Body of pancreas (tissue), 4 donors: ENCODE data around the gene LRIG2. TPM values are rescaled to one million over a fixed set of nuclear protein-coding genes. Genes with fewer than 3 reads are reported as not detected.

Experiments used
- ATAC-seq: fragments of 150-250 bp; one replicate; pipeline ENCODE4 v1.9.1; 2016
- DNase-seq, 4 donors: peaks; one replicate each; pipeline ENCODE4 v3.0.0-alpha.2; 2019
- H3K27ac ChIP-seq, 4 donors: fragments of 200-600 bp; sonication (generic); 1 replicate in 3 of 4; 2 replicates in 1 of 4; pipeline versions ENCODE4 v1.5.1 to v1.6.1; 2016 to 2019; ENCODE audit warnings: mild to moderate bottlenecking in 1 of 4, mixed read lengths in 1 of 4, moderate library complexity in 1 of 4
- H3K27me3 ChIP-seq, 2 donors: fragments of 200-600 bp; sonication (generic); one replicate each; pipeline ENCODE4 v1.6.0; 2016; ENCODE audit warnings: mild to moderate bottlenecking in 1 of 2
- H3K36me3 ChIP-seq, 2 donors: fragments of 200-600 bp; sonication (generic); replicated peaks in 1 of 2; 2 replicates each; pipeline ENCODE4 v1.5.1; 2016; ENCODE audit warnings: low read depth in 2 of 2; ENCODE audit not compliant: insufficient read depth in 1 of 2
- H3K4me1 ChIP-seq: fragments of 200-600 bp; sonication (generic); one replicate; pipeline ENCODE4 v1.6.0; 2016
- H3K4me3 ChIP-seq, 2 donors: fragments of 200-600 bp; sonication (generic); 1 replicate in 1 of 2; 2 replicates in 1 of 2; pipeline ENCODE4 v1.5.1; 2016 to 2019
- H3K9me3 ChIP-seq, 3 donors: fragments of 200-600 bp; sonication (generic); 1 replicate in 2 of 3; 2 replicates in 1 of 3; pipeline ENCODE4 v1.5.1; 2016
- POLR2A ChIP-seq, 3 donors: fragments of 450-650 bp; IDR thresholded peaks; one replicate each; pipeline ENCODE4 v1.6.1; 2016; ENCODE audit warnings: antibody characterized with exemption in 3 of 3, mild to moderate bottlenecking in 2 of 3
- WGBS, 2 donors: methylation state at CpG; one replicate each; pipeline ENCODE4 v1.1.5; 2017; 5-methylcytosine and 5-hydroxymethylcytosine counted together
- intact Hi-C: fragments of 100-400 bp; cut with DNase I; formaldehyde crosslinking; loops from one replicate; pipeline ENCODE4 v1.15.1; 2023
- total RNA-seq, 2 donors: library from RNA; depleted of rRNA; stranded (reverse); fragments of >200 nt; gene quantifications; one replicate each; pipeline ENCODE4 v1.1.0, GENCODE V29; 2016
- TF ChIP-seq, protein P1 (sequence below), 7 experiments: fragments of 450-650 bp in 4 of 7; fragments of 200-600 bp in 3 of 7; sonication (generic) in 3 of 7; IDR thresholded peaks; one replicate each; pipeline ENCODE4 v1.5.1; 2016 to 2019; ENCODE audit warnings: antibody characterized with exemption in 7 of 7

The LRIG2 gene
- total RNA-seq, 2 donors from 2014 or later = 8.6 to 9.9 TPM

DNA sequence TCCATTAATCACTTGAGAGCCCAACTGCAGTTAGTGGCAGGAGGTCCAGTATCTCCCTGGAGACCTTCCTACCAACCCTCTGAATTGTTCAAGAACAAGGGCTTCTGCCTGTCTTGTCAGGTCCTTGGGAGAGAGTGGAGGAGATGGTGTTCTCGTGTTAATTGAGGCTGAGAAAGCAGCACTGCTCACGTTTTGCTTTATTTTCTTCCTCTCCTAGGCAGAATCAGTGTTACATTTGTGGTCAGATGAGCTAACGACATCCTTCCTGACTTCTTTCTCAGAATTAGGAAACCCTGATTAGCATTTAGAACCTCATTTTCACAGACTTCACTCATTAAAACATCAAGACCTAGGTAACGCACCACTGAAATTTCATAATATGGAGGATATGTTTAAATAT, 26.4 kb upstream of the LRIG2 start:
- Histone ChIP-seq H3K36me3 (no peaks in the 10 kb centered on the region), H3K4me3 (no peak overlapping the region), H3K27ac (no peak overlapping the region), H3K4me1 (no peaks in the 10 kb centered on the region), H3K27me3 (no peaks in the 10 kb centered on the region), H3K9me3 (no peaks in the 10 kb centered on the region)
- intact Hi-C loops = loop anchor here (10.0 kb wide), 1 partner anchor 332 kb away; the partner anchor contains the start of gene PPM1J
- TF ChIP-seq, protein P1, sequence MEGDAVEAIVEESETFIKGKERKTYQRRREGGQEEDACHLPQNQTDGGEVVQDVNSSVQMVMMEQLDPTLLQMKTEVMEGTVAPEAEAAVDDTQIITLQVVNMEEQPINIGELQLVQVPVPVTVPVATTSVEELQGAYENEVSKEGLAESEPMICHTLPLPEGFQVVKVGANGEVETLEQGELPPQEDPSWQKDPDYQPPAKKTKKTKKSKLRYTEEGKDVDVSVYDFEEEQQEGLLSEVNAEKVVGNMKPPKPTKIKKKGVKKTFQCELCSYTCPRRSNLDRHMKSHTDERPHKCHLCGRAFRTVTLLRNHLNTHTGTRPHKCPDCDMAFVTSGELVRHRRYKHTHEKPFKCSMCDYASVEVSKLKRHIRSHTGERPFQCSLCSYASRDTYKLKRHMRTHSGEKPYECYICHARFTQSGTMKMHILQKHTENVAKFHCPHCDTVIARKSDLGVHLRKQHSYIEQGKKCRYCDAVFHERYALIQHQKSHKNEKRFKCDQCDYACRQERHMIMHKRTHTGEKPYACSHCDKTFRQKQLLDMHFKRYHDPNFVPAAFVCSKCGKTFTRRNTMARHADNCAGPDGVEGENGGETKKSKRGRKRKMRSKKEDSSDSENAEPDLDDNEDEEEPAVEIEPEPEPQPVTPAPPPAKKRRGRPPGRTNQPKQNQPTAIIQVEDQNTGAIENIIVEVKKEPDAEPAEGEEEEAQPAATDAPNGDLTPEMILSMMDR (IDR thresholded peaks at IDR 0.05) = no peak
- TF ChIP-seq POLR2A (IDR thresholded peaks at IDR 0.05) = no peak
- WGBS, 2 donors = 66 to 83% methylated on average over 4 of the region's 4 CpGs
- ATAC-seq = no peak
- no peak for DNase-seq

GRCh38 chr1:113048064-113048463, 24.9 kb upstream of the LRIG2 start:
- no peaks in the 10 kb centered on the region for H3K27me3 ChIP-seq
- intact Hi-C loops = loop anchor here (10.0 kb wide), 1 partner anchor 333 kb away; the partner anchor contains the start of gene PPM1J
- H3K4me1 ChIP-seq = no peaks in the 10 kb centered on the region
- H3K36me3 ChIP-seq = no peaks in the 10 kb centered on the region
- DNase-seq (no peak), ATAC-seq (no peak)
- no peak for TF ChIP-seq POLR2A (IDR thresholded peaks at IDR 0.05)
- TF ChIP-seq, protein P1 (IDR thresholded peaks at IDR 0.05) = no peak
- no peak overlapping the region for H3K27ac ChIP-seq
- 83 to 95% methylated on average over 3 of the region's 3 CpGs for WGBS, 2 donors
- H3K4me3 ChIP-seq = no peak overlapping the region
- H3K9me3 ChIP-seq = no peaks in the 10 kb centered on the region

DNA sequence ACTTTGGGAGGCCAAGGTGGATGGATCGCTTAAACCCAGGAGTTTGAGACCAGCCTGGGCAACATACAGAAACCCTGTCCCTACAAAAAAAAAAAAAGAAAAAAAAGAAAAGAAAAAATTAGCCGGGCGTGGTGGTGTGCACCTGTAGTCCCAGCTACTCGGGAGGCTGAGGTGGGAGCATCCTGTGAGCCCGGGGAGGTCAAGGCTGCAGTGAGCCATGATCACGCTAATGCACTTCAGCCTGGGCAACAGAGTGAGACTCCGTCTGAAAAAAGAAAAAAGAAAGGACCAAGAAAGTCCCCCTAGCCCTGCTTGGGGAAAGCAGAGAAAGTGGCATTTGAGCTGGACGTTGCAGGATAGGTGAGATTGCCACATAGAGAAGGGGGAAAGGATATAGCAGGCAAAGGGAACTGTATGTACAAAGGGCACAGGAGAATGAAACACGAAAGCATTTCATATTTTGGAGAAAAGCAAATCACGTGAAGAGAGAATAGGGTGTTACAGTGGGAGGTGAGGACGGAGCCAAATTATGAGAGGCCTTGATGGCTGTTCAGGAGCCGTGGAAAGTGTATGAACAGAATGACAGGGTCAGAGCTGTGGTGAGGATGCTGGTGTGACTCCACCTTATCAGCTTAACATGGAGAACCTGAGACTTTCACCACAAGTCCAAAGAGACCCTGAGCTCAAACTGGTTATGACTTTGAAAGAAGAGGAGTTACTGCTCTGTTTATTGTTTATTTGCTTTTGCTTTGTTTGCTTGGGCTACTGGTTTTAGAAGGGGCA, 19.5 kb upstream of the LRIG2 start:
- intact Hi-C loops = no loop called here
- ATAC-seq = no peak

GRCh38 chr1:113055570-113055969, 17.4 kb upstream of the LRIG2 start:
- Histone ChIP-seq H3K36me3 (no peaks in the 10 kb centered on the region), H3K9me3 (no peaks in the 10 kb centered on the region), H3K4me3 (no peak overlapping the region), H3K27ac (no peak overlapping the region), H3K27me3 (no peaks in the 10 kb centered on the region), H3K4me1 (no peaks in the 10 kb centered on the region)
- no peak for DNase-seq
- intact Hi-C loops = no loop called here
- WGBS, 2 donors = 86 to 96% methylated on average over 1 of the region's 1 CpG
- no peak for ATAC-seq
- TF ChIP-seq, protein P1 (IDR thresholded peaks at IDR 0.05) = no peak
- TF ChIP-seq POLR2A (IDR thresholded peaks at IDR 0.05) = no peak

More for the DNA sequence above, 19.5 kb upstream of the LRIG2 start:
- Histone ChIP-seq H3K4me3 (no peak overlapping the region), H3K27me3 (no peaks in the 10 kb centered on the region), H3K9me3 (no peaks in the 10 kb centered on the region), H3K27ac (no peak overlapping the region), H3K4me1 (no peaks in the 10 kb centered on the region), H3K36me3 (no peaks in the 10 kb centered on the region)
- TF ChIP-seq, protein P1 (IDR thresholded peaks at IDR 0.05) = no peak
- no peak for TF ChIP-seq POLR2A (IDR thresholded peaks at IDR 0.05)
- WGBS, 2 donors = 80 to 85% methylated on average over 12 of the region's 12 CpGs
- no peak for DNase-seq

- Histone ChIP-seq H3K27ac (no peak overlapping the region), H3K9me3 (no peaks in the 10 kb centered on the region), H3K4me3 (no peak overlapping the region), H3K36me3 (no peaks in the 10 kb centered on the region), H3K27me3 (no peaks in the 10 kb centered on the region), H3K4me1 (no peaks in the 10 kb centered on the region)
- 54 to 57% methylated on average over 2 of the region's 2 CpGs for WGBS, 2 donors
- ATAC-seq (no peak), DNase-seq (no peak)
- no peak for TF ChIP-seq POLR2A (IDR thresholded peaks at IDR 0.05)
- intact Hi-C loops = no loop called here
These were observed 16.0 kb upstream of the LRIG2 start for GRCh38 chr1:113057006-113057405.
